Measurements from ENCODE around the gene ADTRP.
A peak's percentile ranks its signal among the peaks of the same experiment; 100 is the strongest.

ADTRP gene

GRCh38 chr6:11754625-11755271 is 23.9 kb downstream of the ADTRP start:
- no peak for DNase-seq

GRCh38 chr6:11753798-11754197 is 24.8 kb downstream of the ADTRP start:
- no peak for DNase-seq

GRCh38 chr6:11752360-11752759 is 26.2 kb downstream of the ADTRP start:
- no peak for DNase-seq

- DNase-seq = no peak
These were observed 27.9 kb downstream of the ADTRP start for GRCh38 chr6:11750682-11751081.

GRCh38 chr6:11748591-11749210 is 29.9 kb downstream of the ADTRP start:
- DNase-seq = no peak

- DNase-seq = no peak
These were observed 31.6 kb downstream of the ADTRP start for GRCh38 chr6:11747021-11747420.

DNA sequence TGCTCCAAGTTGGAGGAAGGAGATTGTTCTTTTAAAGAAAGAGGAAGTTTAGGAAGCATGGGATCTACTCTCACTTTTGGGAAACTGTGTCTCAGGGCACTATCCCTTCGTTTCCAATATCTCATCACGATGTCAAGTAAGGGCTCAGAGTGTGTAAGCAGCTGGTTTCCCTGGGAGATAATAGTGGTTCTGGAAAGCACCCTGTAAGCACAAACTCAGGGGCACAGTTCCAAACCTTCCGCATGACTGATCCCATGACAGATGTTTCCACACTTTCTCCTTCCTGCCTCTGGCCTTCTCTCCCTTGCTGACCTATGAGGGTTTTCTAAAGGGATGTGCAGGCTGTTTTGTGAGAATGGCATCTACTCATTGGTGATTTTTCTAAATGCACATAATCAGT is 33.9 kb downstream of the ADTRP start:
- peak; percentile 67 for DNase-seq

DNA sequence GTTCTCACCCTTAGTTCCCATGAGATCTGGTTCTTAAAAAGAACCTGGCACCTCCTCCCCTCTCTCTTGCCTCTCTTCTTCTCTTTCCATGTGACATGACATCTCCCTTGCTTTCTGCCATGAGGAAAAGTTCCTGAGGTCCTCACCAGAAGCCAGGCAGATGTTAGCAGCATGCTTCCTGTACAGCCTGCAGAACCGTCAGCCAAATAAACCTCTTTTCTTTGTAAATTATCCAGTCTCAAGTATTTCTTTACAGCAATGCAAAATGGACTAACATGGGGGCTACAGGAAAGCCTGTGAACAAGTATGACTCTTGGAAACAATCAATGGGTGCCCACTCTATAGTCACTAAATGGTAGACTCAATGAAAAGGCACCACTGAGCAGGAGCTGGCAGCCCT is 34.5 kb downstream of the ADTRP start:
- DNase-seq = no peak

- DNase-seq = no peak
These were observed 37.7 kb downstream of the ADTRP start for GRCh38 chr6:11740875-11741274.

GRCh38 chr6:11738661-11739375 is 39.8 kb downstream of the ADTRP start:
- DNase-seq = no peak

DNA sequence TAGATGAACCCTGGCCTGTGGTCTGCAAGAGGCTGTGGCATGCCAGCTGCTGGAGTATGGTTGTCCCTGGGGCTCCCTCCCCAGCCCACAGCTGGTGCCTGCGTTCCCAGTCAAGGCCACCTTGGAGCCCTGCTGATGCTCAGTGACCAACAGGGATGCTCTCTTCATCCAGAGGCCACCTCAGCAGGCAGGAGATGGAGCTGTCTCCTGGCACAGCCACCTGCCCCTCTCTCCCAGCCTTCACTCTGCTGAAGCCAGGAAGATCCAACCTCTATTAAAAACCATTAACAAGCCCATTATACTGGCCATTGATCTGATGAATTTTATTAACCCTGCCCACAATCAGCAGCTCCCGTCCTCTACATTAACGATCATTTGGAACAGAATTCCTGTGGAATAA is 40.4 kb downstream of the ADTRP start:
- DNase-seq = no peak

DNA sequence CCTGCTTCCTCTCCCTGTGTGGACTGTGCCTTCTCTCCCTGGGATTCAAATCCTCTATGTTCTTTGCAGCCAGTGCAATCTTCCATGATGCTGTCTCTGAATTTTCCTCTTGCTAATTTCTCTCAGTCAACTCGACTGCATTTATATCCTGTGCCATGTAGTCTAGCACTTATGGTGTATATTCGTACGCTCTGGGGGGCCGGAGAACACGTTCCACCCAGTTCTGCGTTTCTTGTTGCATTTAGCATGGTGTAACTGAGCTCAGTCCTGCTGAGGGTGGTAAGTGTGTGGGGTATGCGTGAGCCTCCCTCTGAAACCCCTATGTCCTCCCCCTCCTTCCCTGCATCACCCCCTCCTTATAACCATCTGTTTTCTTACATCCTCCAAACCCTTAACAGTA is 42.0 kb downstream of the ADTRP start:
- no peak for DNase-seq

DNA sequence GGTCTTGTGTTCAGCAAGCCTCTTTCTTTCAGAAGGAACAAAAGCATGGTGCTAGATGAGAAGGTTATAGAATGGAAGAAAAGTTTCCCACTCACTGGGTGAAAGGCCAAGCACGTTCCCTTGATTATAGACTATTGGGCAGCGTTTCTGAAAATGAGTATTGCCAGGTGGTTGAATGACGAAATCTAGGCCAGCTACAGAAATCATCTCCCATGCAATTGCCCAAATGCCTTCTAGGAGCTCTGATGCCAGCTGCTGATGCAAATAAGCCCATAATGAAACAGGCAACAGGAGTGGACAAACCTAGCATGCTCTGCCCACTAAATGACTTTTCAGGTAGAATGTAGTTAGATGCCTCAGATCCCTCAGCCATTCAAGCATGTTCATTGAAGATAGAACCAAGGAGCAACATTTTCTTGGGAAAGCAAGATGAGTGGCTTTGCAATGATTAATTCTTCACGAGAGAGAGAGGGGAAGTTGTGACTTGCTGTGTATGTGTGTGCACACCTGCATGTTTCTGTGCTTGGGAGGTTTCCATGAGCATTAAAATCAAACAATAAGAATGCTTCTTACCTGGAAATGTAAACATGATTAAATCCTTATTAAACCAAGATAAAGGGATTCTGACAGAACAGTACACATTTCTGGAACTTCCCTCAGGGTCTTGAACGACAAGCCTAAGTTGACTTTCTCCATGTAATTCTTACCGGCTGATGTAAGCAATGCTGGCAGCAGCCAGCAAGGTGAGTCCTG is 43.6 kb downstream of the ADTRP start:
- DNase-seq = no peak

GRCh38 chr6:11732036-11732631 is 46.5 kb downstream of the ADTRP start:
- no peak for DNase-seq

DNA sequence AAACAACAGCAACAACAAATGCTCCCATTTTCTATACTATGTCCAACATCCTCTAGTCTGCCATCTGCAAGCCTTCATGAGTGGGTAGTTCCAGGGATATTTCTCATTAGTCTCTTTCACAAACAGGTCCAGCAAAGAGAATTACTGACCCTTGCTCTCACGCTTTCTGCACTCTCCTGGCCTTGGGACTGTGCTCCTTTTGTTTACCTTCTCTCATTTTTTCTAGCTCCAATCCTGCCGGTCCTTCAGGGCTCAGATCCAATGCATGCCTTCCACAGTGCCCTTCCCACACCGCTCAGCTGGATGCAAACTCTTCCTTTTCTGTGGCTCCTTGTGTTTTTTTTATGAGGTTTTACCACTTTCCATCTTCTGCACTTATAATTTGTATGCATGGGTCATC is 47.2 kb downstream of the ADTRP start:
- no peak for DNase-seq

DNA sequence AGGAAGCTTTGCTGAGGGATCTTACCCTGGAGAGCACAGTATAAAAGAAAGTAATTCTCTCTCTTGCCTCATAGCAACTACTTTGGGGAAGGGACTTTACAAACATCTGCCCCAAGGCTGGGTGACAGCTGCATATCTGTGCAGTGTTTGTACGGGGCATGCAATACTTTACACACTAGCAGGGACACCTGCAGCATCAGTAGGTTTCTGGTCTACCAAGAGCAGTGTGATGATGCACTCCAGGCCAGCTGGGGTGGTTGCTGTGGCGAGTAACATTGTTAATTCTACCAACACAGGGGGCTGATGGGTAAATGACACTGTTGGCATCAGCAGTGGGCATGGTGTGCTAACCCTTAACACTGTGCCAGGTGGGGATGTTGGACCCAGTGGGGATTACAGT is 48.0 kb downstream of the ADTRP start:
- DNase-seq = no peak

DNA sequence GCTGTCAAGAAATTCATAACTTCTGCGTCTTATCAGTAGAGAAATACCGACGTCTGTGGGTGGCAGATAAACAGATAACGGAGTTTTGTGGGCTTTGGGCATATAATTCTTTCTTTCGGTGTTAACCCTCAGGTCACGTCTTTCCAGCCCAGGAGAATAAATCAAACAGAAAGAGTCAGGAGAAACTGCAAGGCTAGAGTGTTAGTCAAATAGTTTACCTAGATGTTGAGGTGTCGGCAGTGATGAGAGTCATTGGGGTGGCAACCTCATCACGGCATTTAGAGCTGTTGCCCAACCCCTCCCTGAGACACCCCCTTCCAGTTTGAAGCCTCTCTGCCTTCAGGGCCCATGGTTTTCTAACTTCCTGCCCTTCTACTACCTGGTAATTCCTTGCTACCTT is 49.5 kb downstream of the ADTRP start:
- DNase-seq = no peak

DNA sequence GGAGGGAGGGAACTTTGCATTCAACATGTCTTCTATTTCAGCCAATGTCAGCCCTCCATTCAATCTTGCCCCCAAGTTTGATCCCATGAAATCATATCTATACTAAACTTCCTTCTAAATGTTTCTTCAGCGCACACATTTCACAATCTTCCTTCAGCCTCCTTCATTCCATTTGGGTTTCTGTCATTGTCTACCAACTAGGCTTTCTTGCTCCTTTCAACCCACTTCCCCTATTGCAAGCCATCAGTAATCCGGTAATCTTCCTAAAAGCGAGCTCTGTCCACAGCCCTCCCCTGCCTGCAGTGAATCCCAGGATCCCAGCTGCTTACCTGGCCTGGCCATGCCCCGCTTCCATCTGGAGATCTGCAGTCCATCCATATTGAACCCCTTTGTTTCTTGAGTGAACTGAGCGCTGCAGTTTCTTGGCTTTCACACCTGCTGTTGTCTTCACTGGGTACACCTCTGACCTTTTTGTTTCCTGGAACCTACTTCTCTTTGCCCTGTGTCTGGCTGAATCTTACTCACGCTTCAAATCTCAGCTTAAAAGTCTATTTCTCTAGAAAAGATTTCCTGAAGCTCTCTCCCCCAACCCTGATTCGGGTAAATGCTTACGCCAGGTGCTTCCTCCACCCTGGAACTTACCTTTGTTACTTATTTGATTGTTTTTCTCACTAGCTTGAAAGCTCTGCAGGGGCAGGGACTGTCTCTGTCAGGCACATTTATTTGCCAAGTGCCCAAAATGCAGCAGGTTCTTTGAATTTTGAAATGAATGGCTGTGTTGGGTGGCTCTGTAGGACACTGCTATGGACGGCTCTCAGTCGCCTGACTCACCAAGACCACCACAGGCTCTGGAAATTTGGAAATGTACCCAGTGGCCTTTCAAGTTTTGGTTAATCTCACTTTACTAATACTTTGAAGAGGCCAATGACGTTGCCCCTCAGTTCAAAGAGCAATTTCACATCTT is 50.3 kb downstream of the ADTRP start:
- DNase-seq = no peak

- DNase-seq = no peak
These were observed 51.1 kb downstream of the ADTRP start for GRCh38 chr6:11727346-11727997.

DNA sequence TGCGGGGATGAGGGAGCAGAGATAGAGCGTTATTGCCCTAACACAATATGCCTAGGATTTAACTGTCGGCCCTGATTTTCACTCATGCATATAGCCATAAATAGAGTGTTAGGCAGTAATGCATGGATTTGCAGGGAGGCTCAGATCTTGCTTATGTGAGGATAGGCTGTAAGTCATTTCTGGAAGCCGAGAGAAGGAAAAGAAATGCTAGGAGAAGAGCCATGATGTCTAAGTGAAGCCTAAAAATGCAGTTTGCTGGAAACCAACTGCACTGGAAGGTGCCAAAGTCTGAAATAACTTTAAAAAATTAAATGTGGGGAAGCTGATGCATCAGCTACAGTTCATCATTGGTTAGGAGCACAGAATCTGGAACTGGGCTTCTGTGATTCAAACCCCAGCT is 54.3 kb downstream of the ADTRP start:
- DNase-seq = no peak

DNA sequence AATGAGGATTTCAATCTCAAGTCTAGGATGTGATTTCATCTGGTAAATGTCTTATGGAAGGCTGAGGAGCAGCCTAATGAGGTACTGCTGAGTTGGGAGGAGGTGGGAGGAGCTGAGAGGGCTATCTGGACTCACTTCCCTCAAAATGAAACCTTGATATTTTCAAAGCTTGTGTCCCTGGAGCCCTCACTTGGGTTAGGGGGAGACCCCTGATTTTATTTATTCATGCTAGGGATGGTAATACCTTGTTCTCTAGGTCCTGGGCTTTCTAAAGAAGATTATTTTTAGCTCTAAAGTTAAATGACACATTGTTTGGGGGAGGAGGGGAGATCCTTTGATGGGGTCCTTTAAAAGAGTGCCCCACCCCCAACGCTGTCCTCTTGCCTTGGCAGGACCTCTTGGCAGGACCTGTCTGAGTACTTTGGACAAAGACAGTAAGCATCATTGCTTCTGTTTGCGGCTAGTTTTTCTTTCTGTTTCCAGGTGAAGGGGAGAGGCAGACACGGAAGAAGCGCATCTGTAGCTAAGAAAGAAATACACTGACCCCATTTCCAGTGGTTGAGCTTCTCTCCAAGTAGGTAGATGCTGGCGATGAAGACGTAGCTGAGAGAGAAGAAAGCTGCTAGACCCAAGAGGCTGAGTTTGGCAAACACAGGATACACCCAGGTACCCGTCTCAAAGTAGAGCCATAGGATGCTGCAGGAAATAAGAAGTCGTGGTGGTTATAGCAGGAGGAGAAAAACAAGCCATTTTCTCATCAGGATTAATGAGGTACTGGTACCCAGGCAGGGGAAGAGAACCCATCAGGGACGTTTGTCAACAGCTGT is 55.6 kb downstream of the ADTRP start:
- no peak for DNase-seq

Data from NCI-H2029 treated with DMSO at 0.1 percent for 48 hours (cell line).